ENCODE data around the gene PEX11B. TPM values are rescaled to one million over a fixed set of nuclear protein-coding genes. Genes with fewer than 3 reads are reported as not detected.
A peak's percentile ranks its signal among the peaks of the same experiment; 100 is the strongest.

Gene PEX11B
- total RNA-seq, 1 experiment from 2014 or later: 19.7 TPM

GRCh38 chr1:145965119-145965744 lies 46.7 kb upstream of the PEX11B start:
- no peaks in the 10 kb centered on the region for H3K9me3 ChIP-seq (ENCODE audit: insufficient read depth, low read depth)
- no peaks in the 10 kb centered on the region for H3K79me2 ChIP-seq (ENCODE audit: low read depth)
- H4K20me1 ChIP-seq (ENCODE audit: insufficient read depth): no peaks in the 10 kb centered on the region
- BruUV-seq (replicated peaks): TSS peak; percentile 83
- DNase-seq: no peak
- H3K4me2 ChIP-seq: peak overlapping the region; percentile 84
- H3K36me3 ChIP-seq (ENCODE audit: low read depth): no peaks in the 10 kb centered on the region
- H3K4me3 ChIP-seq: peak overlapping the region; percentile 65
- H3F3A ChIP-seq (ENCODE audit: insufficient read depth, low read depth): peaks cover 14% of the 10 kb centered on the region
- no peaks in the 10 kb centered on the region for H3K9me2 ChIP-seq (ENCODE audit: insufficient read depth)
- intact Hi-C loops (cut with micrococcal nuclease; ENCODE audit: unreplicated experiment): no loop called here
- CTCF ChIA-PET: interaction anchor here (0.5 kb wide), 1 partner anchor 73 kb away, joined by 5 read pairs; no protein-coding TSS in a partner anchor
- H3K27ac ChIP-seq: peak overlapping the region; percentile 8; the same call in 1 of the 2 replicates
- TF ChIP-seq CTCF (conservative IDR thresholded peaks at IDR 0.05) (no peak), EZH2 (IDR thresholded peaks at IDR 0.05; ENCODE audit: low read depth) (no peak)
- no peaks in the 10 kb centered on the region for H3K27me3 ChIP-seq (ENCODE audit: insufficient read depth, low read depth)
- POLR2A ChIA-PET (ENCODE audit: unreplicated experiment): interaction anchor here (0.6 kb wide), 1 partner anchor 74 kb away, joined by 3 read pairs; no protein-coding TSS in a partner anchor
- peaks cover 26% of the 10 kb centered on the region for H3K4me1 ChIP-seq (replicated peaks; ENCODE audit: insufficient read depth)
- H2AFZ ChIP-seq: peak overlapping the region; percentile 85

- TF ChIP-seq CTCF (conservative IDR thresholded peaks at IDR 0.05) (no peak), EZH2 (IDR thresholded peaks at IDR 0.05; ENCODE audit: low read depth) (no peak)
- no TSS peak for BruUV-seq (replicated peaks)
- peak within 1 kb of the TSS; percentile 8; the same call in 1 of the 2 replicates for H3K27ac ChIP-seq
- CTCF ChIA-PET: interaction anchor here (0.5 to 0.9 kb wide), 4 partner anchors 37 to 74 kb away, joined by 3 to 11 read pairs (median 4); partner anchors contain the start of gene RBM8A
- H2AFZ ChIP-seq: peak within 1 kb of the TSS; percentile 85
- H3F3A ChIP-seq (ENCODE audit: insufficient read depth, low read depth): peaks cover 14% of the 10 kb centered on the region
- no peaks in the 10 kb centered on the region for H3K9me2 ChIP-seq (ENCODE audit: insufficient read depth)
- intact Hi-C loops (cut with micrococcal nuclease; ENCODE audit: unreplicated experiment): no loop called here
- no peaks in the 10 kb centered on the region for H3K79me2 ChIP-seq (ENCODE audit: low read depth)
- H3K4me2 ChIP-seq: peak within 1 kb of the TSS; percentile 84
- POLR2A ChIA-PET (ENCODE audit: unreplicated experiment): interaction anchor here (0.6 to 0.7 kb wide), 4 partner anchors 11 to 105 kb away, joined by 3 to 10 read pairs (median 4); no protein-coding TSS in a partner anchor
- peaks cover 6% of the 10 kb centered on the region; the same call in 1 of the 2 replicates for H3K27me3 ChIP-seq (ENCODE audit: insufficient read depth, low read depth)
- H3K36me3 ChIP-seq (ENCODE audit: low read depth): no peaks in the 10 kb centered on the region
- H4K20me1 ChIP-seq (ENCODE audit: insufficient read depth): no peaks in the 10 kb centered on the region
- H3K4me1 ChIP-seq (replicated peaks; ENCODE audit: insufficient read depth): peaks cover 26% of the 10 kb centered on the region
- peak; percentile 88 to 92 for DNase-seq
- H3K4me3 ChIP-seq: peak within 1 kb of the TSS; percentile 65
- H3K9me3 ChIP-seq (ENCODE audit: insufficient read depth, low read depth): no peaks in the 10 kb centered on the region
Observed at GRCh38 chr1:145964328-145965118, 46.0 kb upstream of the PEX11B start, which contains the start of the genes ANKRD34A and POLR3GL. Gene ANKRD34A (minus strand): TSS chr1:145964575. CDS start chr1:145961759, 2,816 bp downstream. Gene POLR3GL (plus strand): TSS chr1:145964690. CDS start chr1:145974866, 10,176 bp downstream.

Data from PC-9 (cell line).